Tibial nerve (tissue), 4 donors: Measurements from ENCODE around the gene FSCN2. TPM values are rescaled to one million over a fixed set of nuclear protein-coding genes. Genes with fewer than 3 reads are reported as not detected.

Experiments
- DNase-seq, 2 donors: peaks; one replicate each; pipeline ENCODE4 v3.0.0-alpha.2; 2019; ENCODE audit warnings: low spot score in 2 of 2
- H3K27ac ChIP-seq, 4 donors: fragments of 200-600 bp; sonication (generic) in 3 of 4; one replicate each; pipeline ENCODE4 v1.5.1; 2017 to 2019; ENCODE audit warnings: mild to moderate bottlenecking in 1 of 4
- H3K27me3 ChIP-seq, 2 donors: fragments of 200-600 bp; sonication (generic) in 1 of 2; one replicate each; pipeline versions ENCODE4 v1.5.1 to v1.6.0; 2017 to 2019
- H3K36me3 ChIP-seq, 3 donors: fragments of 200-600 bp; sonication (generic); one replicate each; pipeline ENCODE4 v1.5.1; 2018 to 2019
- H3K4me1 ChIP-seq, 4 donors: fragments of 200-600 bp; sonication (generic) in 3 of 4; one replicate each; pipeline ENCODE4 v1.5.1; 2017 to 2019
- H3K4me3 ChIP-seq, 4 donors: fragments of 200-600 bp; sonication (generic) in 3 of 4; one replicate each; pipeline ENCODE4 v1.5.1; 2017 to 2019; ENCODE audit warnings: mild to moderate bottlenecking in 1 of 4, moderate library complexity in 1 of 4
- H3K9me3 ChIP-seq, 4 donors: fragments of 200-600 bp; sonication (generic) in 3 of 4; one replicate each; pipeline ENCODE4 v1.5.1; 2017 to 2019
- EP300 ChIP-seq, 2 donors: sonication (generic); formaldehyde crosslinking; IDR thresholded peaks; one replicate each; pipeline ENCODE4 v1.6.1; 2017; ENCODE audit warnings: antibody characterized with exemption in 2 of 2, mild to moderate bottlenecking in 1 of 2
- POLR2A ChIP-seq, 2 donors: fragments of 450-650 bp; IDR thresholded peaks; one replicate each; pipeline ENCODE4 v1.6.1; 2017; ENCODE audit warnings: antibody characterized with exemption in 2 of 2, mild to moderate bottlenecking in 2 of 2, moderate library complexity in 2 of 2
- WGBS, 2 donors: methylation state at CpG; one replicate each; pipeline ENCODE4 v1.1.5; 2018; 5-methylcytosine and 5-hydroxymethylcytosine counted together
- total RNA-seq, 4 donors: library from RNA; depleted of rRNA; stranded (reverse); fragments of >200 nt; gene quantifications; one replicate each; pipeline ENCODE4 v1.1.0, GENCODE V29; 2016
- TF ChIP-seq, protein P1 (sequence below), 5 experiments: fragments of 200-600 bp in 3 of 5; fragments of 450-650 bp in 2 of 5; sonication (generic) in 3 of 5; IDR thresholded peaks; one replicate each; pipeline ENCODE4 v1.5.1; 2016 to 2019; ENCODE audit warnings: antibody characterized with exemption in 5 of 5, mild to moderate bottlenecking in 3 of 5, moderate library complexity in 2 of 5

Gene FSCN2
- total RNA-seq, 4 donors from 2014 or later: 0.42 to 4.4 (median 3.7) TPM

DNA sequence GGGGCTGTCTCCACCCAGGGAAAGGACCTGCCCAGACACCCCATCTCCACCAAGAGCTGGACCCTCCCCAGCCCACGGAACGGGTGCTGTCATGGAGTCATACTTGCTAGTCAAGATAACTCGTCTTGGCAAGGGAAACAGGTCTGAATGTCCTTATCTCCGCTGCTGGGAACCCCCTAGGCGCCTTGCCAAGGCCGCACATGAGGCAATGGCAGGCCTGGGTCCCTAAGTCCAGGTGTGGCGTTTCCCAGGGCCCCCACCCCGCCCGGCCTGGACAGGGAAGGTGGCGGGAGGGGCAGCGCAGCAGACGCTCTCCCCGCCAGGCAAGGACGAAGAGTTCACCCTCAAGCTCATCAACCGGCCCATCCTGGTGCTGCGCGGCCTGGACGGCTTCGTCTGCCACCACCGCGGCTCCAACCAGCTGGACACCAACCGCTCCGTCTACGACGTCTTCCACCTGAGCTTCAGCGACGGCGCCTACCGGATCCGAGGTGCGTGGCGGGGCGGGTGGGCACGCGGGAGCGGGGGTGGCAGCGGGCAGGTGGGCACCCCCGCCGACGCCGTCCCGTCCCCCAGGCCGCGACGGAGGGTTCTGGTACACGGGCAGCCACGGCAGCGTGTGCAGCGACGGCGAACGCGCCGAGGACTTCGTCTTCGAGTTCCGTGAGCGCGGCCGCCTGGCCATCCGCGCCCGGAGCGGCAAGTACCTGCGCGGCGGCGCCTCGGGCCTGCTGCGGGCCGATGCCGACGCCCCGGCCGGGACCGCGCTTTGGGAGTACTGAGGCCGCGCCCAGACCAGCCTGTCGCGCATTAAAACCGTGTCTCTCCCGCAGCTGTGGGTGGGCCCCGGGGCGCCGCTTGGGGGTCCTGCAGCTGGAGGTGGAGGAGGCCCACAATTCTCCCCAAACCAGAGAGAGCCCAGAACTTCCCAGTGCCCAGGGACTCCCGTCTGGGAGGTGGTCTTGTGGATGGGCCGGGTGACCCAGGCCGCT, 8.4 kb downstream of the FSCN2 start:
- Histone ChIP-seq H3K27ac (no peak overlapping the region), H3K4me3 (no peak overlapping the region), H3K4me1 (peaks cover 0 to 21% (median 12%) of the 10 kb centered on the region in 4 donors), H3K27me3 (peaks cover 0 to 43% of the 10 kb centered on the region in 2 donors), H3K9me3 (no peaks in the 10 kb centered on the region), H3K36me3 (peaks cover 2 to 39% (median 5%) of the 10 kb centered on the region in 3 donors)
- TF ChIP-seq EP300 (IDR thresholded peaks at IDR 0.05): no peak
- TF ChIP-seq, protein P1, sequence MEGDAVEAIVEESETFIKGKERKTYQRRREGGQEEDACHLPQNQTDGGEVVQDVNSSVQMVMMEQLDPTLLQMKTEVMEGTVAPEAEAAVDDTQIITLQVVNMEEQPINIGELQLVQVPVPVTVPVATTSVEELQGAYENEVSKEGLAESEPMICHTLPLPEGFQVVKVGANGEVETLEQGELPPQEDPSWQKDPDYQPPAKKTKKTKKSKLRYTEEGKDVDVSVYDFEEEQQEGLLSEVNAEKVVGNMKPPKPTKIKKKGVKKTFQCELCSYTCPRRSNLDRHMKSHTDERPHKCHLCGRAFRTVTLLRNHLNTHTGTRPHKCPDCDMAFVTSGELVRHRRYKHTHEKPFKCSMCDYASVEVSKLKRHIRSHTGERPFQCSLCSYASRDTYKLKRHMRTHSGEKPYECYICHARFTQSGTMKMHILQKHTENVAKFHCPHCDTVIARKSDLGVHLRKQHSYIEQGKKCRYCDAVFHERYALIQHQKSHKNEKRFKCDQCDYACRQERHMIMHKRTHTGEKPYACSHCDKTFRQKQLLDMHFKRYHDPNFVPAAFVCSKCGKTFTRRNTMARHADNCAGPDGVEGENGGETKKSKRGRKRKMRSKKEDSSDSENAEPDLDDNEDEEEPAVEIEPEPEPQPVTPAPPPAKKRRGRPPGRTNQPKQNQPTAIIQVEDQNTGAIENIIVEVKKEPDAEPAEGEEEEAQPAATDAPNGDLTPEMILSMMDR (IDR thresholded peaks at IDR 0.05): no peak
- no peak for TF ChIP-seq POLR2A (IDR thresholded peaks at IDR 0.05)
- DNase-seq: no peak
- 16 to 21% methylated on average over 29 to 37 of the region's 89 CpGs for WGBS, 2 donors

DNA sequence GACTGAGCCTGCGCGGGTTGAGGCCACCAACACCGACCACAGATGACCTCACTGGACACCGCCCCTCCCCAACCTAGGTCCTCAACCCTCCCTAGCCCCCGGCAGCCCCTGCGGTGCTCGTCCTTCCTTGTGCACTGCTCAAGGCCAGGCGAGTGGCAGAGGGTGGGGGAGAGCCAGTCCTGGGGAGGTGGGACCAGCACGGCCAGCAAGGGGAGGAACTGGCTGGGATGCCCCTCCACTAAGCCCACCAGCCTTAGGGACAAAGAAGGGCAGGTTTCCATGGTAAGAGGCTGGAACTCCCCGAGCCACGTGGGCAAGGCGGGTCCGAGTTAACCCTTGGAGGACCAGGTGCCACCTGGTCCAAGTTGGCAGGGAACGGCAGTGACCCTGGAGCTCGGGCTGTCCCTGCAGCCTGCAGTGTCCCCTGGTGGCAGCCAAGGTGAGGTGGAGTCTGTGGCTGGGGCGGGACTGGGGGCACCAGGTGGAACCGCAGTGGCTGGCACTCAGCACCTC, 9.2 kb downstream of the FSCN2 start:
- no peaks in the 10 kb centered on the region for H3K9me3 ChIP-seq
- H3K4me1 ChIP-seq: peaks cover 0 to 21% (median 12%) of the 10 kb centered on the region in 4 donors
- TF ChIP-seq POLR2A (IDR thresholded peaks at IDR 0.05): no peak
- TF ChIP-seq, protein P1 (IDR thresholded peaks at IDR 0.05): peak in 4 of 5 experiments; percentile 43 to 71 (median 58)
- H3K36me3 ChIP-seq: peaks cover 2 to 44% (median 5%) of the 10 kb centered on the region in 3 donors
- no peak overlapping the region for H3K4me3 ChIP-seq
- no peak for DNase-seq
- H3K27ac ChIP-seq: no peak overlapping the region
- peaks cover 0 to 43% of the 10 kb centered on the region in 2 donors for H3K27me3 ChIP-seq
- 11 to 20% methylated on average over 2 to 5 of the region's 17 CpGs for WGBS, 2 donors

DNA sequence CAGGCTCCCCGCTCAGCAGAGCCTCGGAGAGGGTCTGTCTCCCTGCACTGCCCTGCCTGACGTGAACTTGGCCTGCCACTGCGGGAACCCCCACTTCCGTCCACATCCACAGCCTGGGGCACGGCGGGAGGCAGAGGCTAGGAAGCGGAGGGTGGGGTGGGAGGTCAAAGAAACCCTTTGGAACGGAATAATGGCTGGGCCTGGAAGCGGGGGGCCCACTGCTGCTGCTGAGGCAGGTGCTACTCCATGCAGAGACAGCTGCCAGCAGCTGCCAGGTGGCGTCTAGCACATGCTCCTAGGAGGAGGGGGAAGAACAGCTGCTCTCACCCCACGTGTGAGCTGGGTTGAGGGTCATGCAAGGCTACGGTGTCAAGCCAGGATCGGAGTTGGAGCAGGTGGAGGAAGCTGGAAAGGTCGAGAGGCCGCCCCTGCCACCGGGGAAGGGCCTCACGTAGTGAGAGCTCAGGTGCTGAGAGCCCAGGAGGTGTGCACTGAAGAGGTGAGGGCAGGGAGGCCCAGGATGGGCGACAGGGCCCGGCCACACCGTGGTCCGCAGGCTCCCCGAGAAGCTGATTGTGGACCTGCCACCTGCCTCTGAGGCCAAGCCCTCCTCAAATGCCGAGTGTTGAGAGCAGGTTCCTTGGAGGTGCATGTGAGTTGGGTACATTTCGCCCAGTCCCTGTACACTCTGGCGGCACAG, 9.8 kb downstream of the FSCN2 start:
- no peak for DNase-seq
- H3K4me3 ChIP-seq: no peak overlapping the region
- no peaks in the 10 kb centered on the region for H3K9me3 ChIP-seq
- no peak overlapping the region for H3K27ac ChIP-seq
- WGBS, 2 donors: 53 to 68% methylated on average over 19 to 26 of the region's 26 CpGs
- peaks cover 2 to 50% (median 5%) of the 10 kb centered on the region in 3 donors for H3K36me3 ChIP-seq
- peaks cover 0 to 21% (median 12%) of the 10 kb centered on the region in 4 donors for H3K4me1 ChIP-seq
- H3K27me3 ChIP-seq: peaks cover 0 to 43% of the 10 kb centered on the region in 2 donors
- TF ChIP-seq POLR2A (IDR thresholded peaks at IDR 0.05) (no peak), EP300 (IDR thresholded peaks at IDR 0.05) (no peak)
- TF ChIP-seq, protein P1 (IDR thresholded peaks at IDR 0.05): peak in 1 of 5 experiments; percentile 3

DNA sequence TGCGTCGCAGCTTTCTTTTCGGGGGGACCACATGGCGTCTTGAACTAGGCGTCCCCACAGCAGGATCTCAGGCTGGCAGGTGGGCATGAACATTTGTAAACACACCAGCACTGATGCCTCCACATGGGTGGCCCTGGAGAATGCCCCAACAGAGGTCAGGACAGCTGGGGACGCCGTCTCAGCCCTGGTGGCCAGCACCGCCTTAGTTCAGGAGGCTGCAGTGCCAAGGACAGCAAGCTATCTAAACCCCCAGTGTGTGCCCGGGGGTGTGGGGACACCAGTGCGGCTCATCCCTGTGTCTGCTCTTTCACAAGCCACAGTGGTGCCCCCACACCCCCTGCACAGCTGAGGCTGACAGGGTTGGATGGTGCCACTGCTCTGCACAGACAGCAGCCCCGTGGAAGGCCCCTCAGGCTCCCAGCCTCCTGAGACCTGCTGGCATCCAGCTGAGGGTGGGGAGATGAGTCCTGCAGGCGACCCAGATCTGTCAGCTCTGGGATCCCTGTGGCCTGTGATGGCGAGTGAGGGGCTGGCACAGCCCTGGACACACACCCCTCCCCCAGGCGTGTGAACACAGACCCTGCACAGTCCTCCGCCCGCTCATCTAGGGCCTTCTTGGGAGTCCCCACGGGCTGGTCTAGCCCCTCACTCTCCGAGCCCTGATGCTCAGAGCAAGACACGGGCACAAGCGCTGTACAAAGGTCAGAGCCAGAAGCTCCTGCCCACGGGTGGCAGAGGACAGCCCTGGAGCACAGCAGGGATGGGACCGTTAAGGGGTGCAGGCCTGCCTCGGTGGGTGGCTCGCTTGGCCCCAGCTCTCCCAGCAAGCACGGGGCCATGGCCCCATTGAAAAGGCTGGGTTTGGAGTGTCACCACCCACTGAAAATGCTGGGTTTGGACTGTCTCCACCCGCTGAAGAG, 10.7 kb downstream of the FSCN2 start:
- no peak overlapping the region for H3K27ac ChIP-seq
- TF ChIP-seq, protein P1 (IDR thresholded peaks at IDR 0.05): no peak
- TF ChIP-seq POLR2A (IDR thresholded peaks at IDR 0.05): no peak
- no peak for TF ChIP-seq EP300 (IDR thresholded peaks at IDR 0.05)
- no peaks in the 10 kb centered on the region for H3K9me3 ChIP-seq
- H3K27me3 ChIP-seq: peaks cover 0 to 42% of the 10 kb centered on the region in 2 donors
- WGBS, 2 donors: 82 to 83% methylated on average over 13 to 19 of the region's 26 CpGs
- H3K4me3 ChIP-seq: no peak overlapping the region
- peaks cover 0 to 21% (median 12%) of the 10 kb centered on the region in 4 donors for H3K4me1 ChIP-seq
- no peak for DNase-seq
- peaks cover 2 to 59% (median 10%) of the 10 kb centered on the region in 3 donors for H3K36me3 ChIP-seq
